ENCODE measurements around the gene PCYOX1L.

The PCYOX1L gene

GRCh38 chr5:149366169-149366729 lies 8.4 kb downstream of the PCYOX1L start:
- DNase-seq: no peak

GRCh38 chr5:149367249-149367971 lies 9.6 kb downstream of the PCYOX1L start:
- peak in 22 of 51 donors; percentile 6 to 56 (median 23) for DNase-seq

GRCh38 chr5:149367972-149368645 lies 10.3 kb downstream of the PCYOX1L start:
- DNase-seq: no peak

DNA sequence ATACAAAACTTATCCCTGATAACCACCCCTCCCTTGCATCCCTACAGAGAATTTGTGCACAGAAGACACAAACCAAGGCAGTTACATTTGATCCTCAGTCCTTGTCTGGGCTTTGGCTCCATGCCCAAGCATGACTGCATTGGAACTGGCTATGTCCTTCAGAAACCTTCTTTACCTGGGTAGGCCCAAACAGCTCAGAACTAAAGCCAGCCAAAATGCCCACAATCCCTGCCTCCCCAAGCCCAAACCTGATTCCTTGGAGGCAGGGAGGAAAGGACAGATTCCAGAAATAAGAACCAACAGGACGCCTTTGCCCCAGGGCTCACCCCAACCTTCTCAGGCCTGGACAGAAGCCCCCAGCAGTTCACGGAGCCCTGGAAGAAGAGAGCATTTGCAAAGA lies 13.0 kb downstream of the PCYOX1L start:
- DNase-seq: no peak

GRCh38 chr5:149371296-149371962 lies 13.6 kb downstream of the PCYOX1L start:
- peak in 26 of 51 donors; percentile 5 to 66 (median 22) for DNase-seq

- DNase-seq: no peak
Observed at GRCh38 chr5:149372076-149372795, 14.4 kb downstream of the PCYOX1L start.

DNA sequence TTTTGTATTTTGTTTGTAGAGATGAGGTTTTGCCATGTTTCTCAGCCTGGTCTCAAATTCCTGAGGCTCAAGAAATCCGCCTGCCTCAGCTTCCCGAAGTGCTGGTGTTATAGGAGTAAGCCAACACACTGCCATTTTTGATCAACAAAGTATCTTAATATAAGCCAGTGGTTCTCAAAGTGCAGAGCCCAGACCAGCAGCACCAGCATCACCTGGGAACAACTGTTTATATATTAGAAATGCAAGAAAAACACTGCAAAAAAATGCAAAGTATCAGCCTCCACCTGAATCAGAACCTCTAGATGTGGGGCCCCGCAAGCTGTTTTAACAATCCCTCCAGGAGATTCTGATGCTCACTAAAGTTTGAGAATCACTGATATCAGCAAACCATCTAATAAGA lies 15.1 kb downstream of the PCYOX1L start:
- no peak for DNase-seq

DNA sequence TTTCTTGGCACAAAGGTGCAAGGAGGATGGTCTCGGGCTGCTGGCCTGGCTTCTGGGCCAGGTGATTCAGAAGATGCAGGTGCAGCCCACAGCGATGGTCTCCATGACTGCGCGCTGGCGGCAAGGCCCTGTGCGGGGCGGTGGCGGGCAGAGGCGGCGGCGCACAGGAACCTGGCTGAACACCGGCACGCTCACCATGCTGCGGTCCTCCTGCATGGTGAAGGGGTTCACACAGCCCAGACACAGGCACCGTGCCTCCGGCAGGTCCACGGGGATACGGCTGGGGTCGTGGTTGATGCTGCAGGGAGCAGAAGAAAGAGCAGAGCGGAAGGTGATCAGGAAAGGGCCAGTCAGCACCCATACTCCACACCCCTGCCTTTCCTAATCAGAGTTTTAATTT lies 16.5 kb downstream of the PCYOX1L start:
- DNase-seq: no peak

- no peak for DNase-seq
Observed at GRCh38 chr5:149374801-149375200, 17.0 kb downstream of the PCYOX1L start.

DNA sequence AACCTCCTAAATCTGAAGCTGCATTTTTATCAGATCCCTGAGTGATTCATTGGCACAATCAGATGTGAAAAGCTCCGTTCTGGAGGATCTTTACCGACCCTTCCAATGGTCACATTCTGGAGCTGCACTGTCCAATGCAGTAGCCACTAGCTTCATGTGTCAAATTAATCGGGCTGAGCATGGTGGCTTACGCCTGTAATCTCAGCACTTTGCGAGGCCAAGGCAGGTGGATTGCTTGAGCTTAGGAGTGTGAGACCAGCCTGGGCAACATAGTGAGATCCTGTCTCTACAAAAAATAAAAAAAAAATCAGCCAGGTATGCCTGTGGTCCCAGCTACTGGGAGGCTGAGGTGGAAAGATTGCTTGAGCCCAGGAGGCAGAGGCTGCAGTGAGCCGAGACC lies 17.6 kb downstream of the PCYOX1L start:
- DNase-seq: no peak

- DNase-seq: no peak
Observed at GRCh38 chr5:149376104-149376503, 18.3 kb downstream of the PCYOX1L start.

GRCh38 chr5:149376711-149377447 lies 19.0 kb downstream of the PCYOX1L start:
- no peak for DNase-seq

- DNase-seq: no peak
Observed at GRCh38 chr5:149378241-149378820, 20.5 kb downstream of the PCYOX1L start.

GRCh38 chr5:149379177-149379761 lies 21.4 kb downstream of the PCYOX1L start, which contains the start of gene IL17B:
Gene IL17B (minus strand): TSS chr5:149379292. CDS start chr5:149379225, 67 bp downstream.
- no peak for DNase-seq

DNA sequence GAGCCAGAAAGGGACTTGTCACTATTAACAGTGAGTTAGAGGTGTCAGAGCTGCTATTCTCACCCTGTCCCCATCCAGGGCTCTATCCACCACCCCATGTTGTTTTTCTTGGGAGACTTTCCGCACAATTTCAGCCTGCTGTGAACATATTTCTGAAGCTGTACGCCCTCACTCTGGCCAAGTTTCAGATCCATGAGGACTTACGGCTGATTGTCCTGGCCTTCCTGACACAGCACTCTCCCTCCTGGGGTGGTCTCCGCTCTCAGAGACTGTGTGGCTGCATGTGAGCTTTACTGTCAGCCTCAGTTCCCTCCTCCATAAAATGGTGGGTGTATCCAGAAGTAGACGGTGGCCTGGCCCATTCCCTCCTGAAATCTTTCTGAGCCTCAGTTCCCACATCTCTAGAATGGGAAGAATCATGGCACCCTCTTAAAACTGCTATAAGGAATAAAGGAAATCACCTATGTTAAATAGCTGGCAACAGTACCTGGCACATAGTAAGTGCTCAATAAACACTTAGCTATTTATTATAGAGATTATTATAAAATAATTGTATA lies 22.1 kb downstream of the PCYOX1L start:
- DNase-seq: no peak

- DNase-seq: no peak
Observed at GRCh38 chr5:149380466-149381121, 22.7 kb downstream of the PCYOX1L start.

- DNase-seq: no peak
Observed at GRCh38 chr5:149381261-149381985, 23.6 kb downstream of the PCYOX1L start.

GRCh38 chr5:149381986-149382338 lies 24.1 kb downstream of the PCYOX1L start:
- DNase-seq: peak in 36 of 51 donors; percentile 5 to 64 (median 28)
